Subcutaneous adipose tissue (tissue), 4 donors: ENCODE data around the gene CACNB3. TPM values are rescaled to one million over a fixed set of nuclear protein-coding genes. Genes with fewer than 3 reads are reported as not detected.

Experiments
- small RNA-seq: library from RNA; depleted of rRNA; stranded (forward); fragments of <200 nt; gene quantifications from one replicate; pipeline ENCODE3, GENCODE V24; 2016
- total RNA-seq, 4 donors: library from RNA; depleted of rRNA; stranded (reverse); fragments of >200 nt; gene quantifications; one replicate each; pipeline ENCODE4 v1.1.0, GENCODE V29; 2016
- TF ChIP-seq, protein P1 (sequence below): fragments of 450-650 bp; IDR thresholded peaks from one replicate; pipeline ENCODE4 v1.5.1; 2016; ENCODE audit warnings: low read depth, mild to moderate bottlenecking, control low read depth, antibody characterized with exemption, moderate library complexity

Gene CACNB3
- total RNA-seq, 4 donors from 2014 or later: 2.4 to 12.4 (median 6.4) TPM

DNA sequence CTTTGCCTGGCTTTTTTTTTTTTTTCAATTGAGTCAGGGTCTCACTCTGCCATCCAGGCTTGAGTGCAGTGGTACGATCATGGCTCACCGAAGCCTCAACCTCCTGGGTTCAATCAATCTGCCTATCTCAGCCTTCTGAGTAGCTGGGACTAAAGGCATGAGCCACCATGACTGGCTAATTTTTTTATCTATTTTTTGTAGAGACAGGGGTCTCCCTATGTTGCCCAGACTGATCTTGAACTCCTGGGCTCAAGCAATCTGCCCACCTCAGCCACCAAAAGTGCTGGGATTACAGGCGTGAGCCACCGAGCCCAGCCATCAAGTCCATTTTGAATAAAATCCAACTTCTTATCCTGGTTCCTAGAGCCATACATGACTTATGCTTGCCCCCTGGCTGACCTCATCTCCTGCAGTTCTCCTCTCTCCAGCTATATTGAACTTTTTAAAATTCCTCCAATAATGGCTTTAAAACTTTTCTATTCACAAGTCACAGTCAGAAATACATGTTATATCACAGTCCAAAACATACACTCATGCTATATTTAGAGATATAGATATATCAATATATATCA lies 57.7 kb downstream of the CACNB3 start:
- TF ChIP-seq, protein P1, sequence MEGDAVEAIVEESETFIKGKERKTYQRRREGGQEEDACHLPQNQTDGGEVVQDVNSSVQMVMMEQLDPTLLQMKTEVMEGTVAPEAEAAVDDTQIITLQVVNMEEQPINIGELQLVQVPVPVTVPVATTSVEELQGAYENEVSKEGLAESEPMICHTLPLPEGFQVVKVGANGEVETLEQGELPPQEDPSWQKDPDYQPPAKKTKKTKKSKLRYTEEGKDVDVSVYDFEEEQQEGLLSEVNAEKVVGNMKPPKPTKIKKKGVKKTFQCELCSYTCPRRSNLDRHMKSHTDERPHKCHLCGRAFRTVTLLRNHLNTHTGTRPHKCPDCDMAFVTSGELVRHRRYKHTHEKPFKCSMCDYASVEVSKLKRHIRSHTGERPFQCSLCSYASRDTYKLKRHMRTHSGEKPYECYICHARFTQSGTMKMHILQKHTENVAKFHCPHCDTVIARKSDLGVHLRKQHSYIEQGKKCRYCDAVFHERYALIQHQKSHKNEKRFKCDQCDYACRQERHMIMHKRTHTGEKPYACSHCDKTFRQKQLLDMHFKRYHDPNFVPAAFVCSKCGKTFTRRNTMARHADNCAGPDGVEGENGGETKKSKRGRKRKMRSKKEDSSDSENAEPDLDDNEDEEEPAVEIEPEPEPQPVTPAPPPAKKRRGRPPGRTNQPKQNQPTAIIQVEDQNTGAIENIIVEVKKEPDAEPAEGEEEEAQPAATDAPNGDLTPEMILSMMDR: no peak

Small RNAs within 50 kb of the gene (small RNA-seq; reads per million reads assigned to genes)
- gene MIR4701 (not detected), gene RF00019 (0.49 reads per million)

Other genes with a start within 250 kb of the CACNB3 start
- gene LALBA, start 248.4 kb upstream of the CACNB3 start, total RNA-seq: not detected
- gene KANSL2, start 136.3 kb upstream of the CACNB3 start, total RNA-seq: 10 to 100 TPM; 31.1 to 61.6 (median 39.0) TPM
- 10 to 100 TPM; 22.6 to 41.6 (median 28.1) TPM for gene CCNT1, start 101.8 kb upstream of the CACNB3 start, total RNA-seq
- gene ADCY6, start 29.4 kb upstream of the CACNB3 start, total RNA-seq: 100 to 1,000 TPM in 1 of 4 donors, 10 to 100 TPM in 3; 30.8 to 144 (median 55.9) TPM
- gene DDX23, start 33.7 kb downstream of the CACNB3 start, total RNA-seq: 10 to 100 TPM; 37.0 to 65.7 (median 52.6) TPM
- 1 to 10 TPM in 1 of 4 donors, under 1 TPM in 2, not detected in 1; 0.17 to 2.6 (median 0.98) TPM for gene RND1, start 47.4 kb downstream of the CACNB3 start, total RNA-seq
- 1 to 10 TPM; 3.0 to 6.8 (median 5.3) TPM for gene FKBP11, start 107.0 kb downstream of the CACNB3 start, total RNA-seq
- 10 to 100 TPM; 39.9 to 58.4 (median 48.5) TPM for gene ARF3, start 139.0 kb downstream of the CACNB3 start, total RNA-seq
- 1 to 10 TPM in 1 of 4 donors, not detected in 3; 1.3 TPM for gene WNT10B, start 153.2 kb downstream of the CACNB3 start, total RNA-seq
- not detected for gene WNT1, start 159.8 kb downstream of the CACNB3 start, total RNA-seq
- gene DDN, start 180.9 kb downstream of the CACNB3 start, total RNA-seq: not detected
- gene PRKAG1, start 200.3 kb downstream of the CACNB3 start, total RNA-seq: 10 to 100 TPM; 57.7 to 67.4 (median 59.7) TPM
- gene KMT2D, start 242.3 kb downstream of the CACNB3 start, total RNA-seq: 10 to 100 TPM; 27.6 to 92.1 (median 42.9) TPM